IMR-90 (cell line): ENCODE results near the gene SLIT3. TPM values are rescaled to one million over a fixed set of nuclear protein-coding genes. Genes with fewer than 3 reads are reported as not detected.

Experiments used
- ATAC-seq: fragments of 200-7000 bp; cut with Tn5 transposase; 2 replicates; pipeline ENCODE4 v1.9.1; 2020; ENCODE audit warnings: low read depth, mild to moderate bottlenecking, moderate library complexity
- BruUV-seq: library from RNA; stranded (reverse); fragments of 400-500 nt; replicated peaks from 2 replicates; lab custom pipeline; 2021; lab: Mats Ljungman, UMichigan
- CTCF ChIA-PET: fragments of 300-600 bp; formaldehyde crosslinking; extraction: SDS; loops from one replicate; lab custom pipeline; 2021; ENCODE audit warnings: antibody characterized with exemption; lab: Yijun Ruan, JAX
- POLR2A ChIA-PET: fragments of 300-600 bp; sonication (Branson Sonifier 250); formaldehyde crosslinking; loops from one replicate; lab custom pipeline; 2022; ENCODE audit warnings: antibody characterized with exemption; ENCODE audit not compliant: unreplicated experiment; lab: Charles Lee
- DNase-seq: peaks from one replicate; pipeline ENCODE4 v3.0.0; 2013
- H2AFZ ChIP-seq: replicated peaks from 2 replicates; pipeline ENCODE3; 2013; ENCODE audit warnings: low read length, mild to moderate bottlenecking; ENCODE audit not compliant: poor library complexity
- H2AK5ac ChIP-seq: 2 replicates; pipeline ENCODE4 v1.6.1; 2013; ENCODE audit warnings: low read depth, low read length, inconsistent platforms
- H2AK9ac ChIP-seq: replicated peaks from 2 replicates; pipeline ENCODE3; 2013; ENCODE audit warnings: mild to moderate bottlenecking, low read depth, low read length, moderate library complexity; ENCODE audit not compliant: poor library complexity
- H2BK120ac ChIP-seq: 2 replicates; pipeline ENCODE4 v1.6.1; 2013; ENCODE audit warnings: low read depth, low read length, inconsistent platforms
- H2BK15ac ChIP-seq: 3 replicates; pipeline ENCODE4 v1.6.1; 2013; ENCODE audit warnings: low read depth, low read length, inconsistent platforms
- H2BK20ac ChIP-seq: 2 replicates; pipeline ENCODE4 v1.6.1; 2013; ENCODE audit warnings: low read depth, mild to moderate bottlenecking, inconsistent platforms, low read length, moderate library complexity
- H2BK5ac ChIP-seq: 2 replicates; pipeline ENCODE4 v1.6.1; 2013; ENCODE audit warnings: mild to moderate bottlenecking, low read depth, low read length, inconsistent platforms; ENCODE audit not compliant: poor library complexity, severe bottlenecking
- H3K14ac ChIP-seq: replicated peaks from 2 replicates; pipeline ENCODE4 v1.6.1; 2013; ENCODE audit warnings: low read depth, low read length, inconsistent platforms
- H3K18ac ChIP-seq: 2 replicates; pipeline ENCODE4 v1.6.1; 2013; ENCODE audit warnings: low read depth, low read length, control low read depth
- H3K23ac ChIP-seq: 2 replicates; pipeline ENCODE4 v1.6.1; 2013; ENCODE audit warnings: low read depth, low read length, inconsistent platforms
- H3K27ac ChIP-seq: 2 replicates; pipeline ENCODE4 v1.5.1; 2013; ENCODE audit warnings: mild to moderate bottlenecking, control low read depth, low read length; ENCODE audit not compliant: insufficient read depth
- H3K27me3 ChIP-seq: 2 replicates; pipeline ENCODE4 v1.6.1; 2013; ENCODE audit warnings: low read length; ENCODE audit not compliant: control insufficient read depth, insufficient read depth
- H3K36me3 ChIP-seq: 2 replicates; pipeline ENCODE4 v1.6.1; 2013; ENCODE audit warnings: low read length, mixed read lengths; ENCODE audit not compliant: control insufficient read depth, insufficient read depth
- H3K4ac ChIP-seq: 2 replicates; pipeline ENCODE4 v1.6.1; 2013; ENCODE audit warnings: low read depth, low read length, inconsistent platforms
- H3K4me1 ChIP-seq: 2 replicates; pipeline ENCODE4 v1.6.1; 2013; ENCODE audit warnings: low read length, mixed read lengths; ENCODE audit not compliant: control insufficient read depth, insufficient read depth
- H3K4me2 ChIP-seq: 2 replicates; pipeline ENCODE4 v1.6.1; 2013; ENCODE audit warnings: low read depth, mild to moderate bottlenecking, control low read depth, low read length, moderate library complexity
- H3K4me3 ChIP-seq: 2 replicates; pipeline ENCODE4 v1.5.1; 2013; ENCODE audit warnings: low read depth, mild to moderate bottlenecking, control low read depth, low read length, moderate library complexity; ENCODE audit not compliant: insufficient read depth
- H3K56ac ChIP-seq: 2 replicates; pipeline ENCODE4 v1.6.1; 2013; ENCODE audit warnings: low read length, inconsistent platforms; ENCODE audit not compliant: insufficient read depth; ENCODE audit errors: extremely low read depth
- H3K79me1 ChIP-seq, 2 experiments: 2 replicates each; pipeline ENCODE4 v1.6.1; 2013; ENCODE audit warnings: low read length in 2 of 2, inconsistent platforms in 1 of 2, low read depth in 1 of 2
- H3K9ac ChIP-seq: 2 replicates; pipeline ENCODE4 v1.6.1; 2013; ENCODE audit warnings: low read depth, low read length, control low read depth
- H3K9me1 ChIP-seq: 2 replicates; pipeline ENCODE4 v1.6.1; 2013; ENCODE audit warnings: low read length, inconsistent platforms; ENCODE audit not compliant: insufficient read depth
- H3K9me3 ChIP-seq: 2 replicates; pipeline ENCODE4 v1.6.1; 2013; ENCODE audit warnings: low read length; ENCODE audit not compliant: control insufficient read depth, insufficient read depth
- H4K20me1 ChIP-seq: 2 replicates; pipeline ENCODE4 v1.6.1; 2013; ENCODE audit warnings: low read length, inconsistent platforms; ENCODE audit not compliant: insufficient read depth
- H4K5ac ChIP-seq: 2 replicates; pipeline ENCODE4 v1.6.1; 2013; ENCODE audit warnings: mild to moderate bottlenecking, low read depth, low read length, control low read depth
- H4K8ac ChIP-seq, 2 experiments: 2 replicates each; pipeline ENCODE4 v1.6.1; 2013; ENCODE audit warnings: low read depth in 2 of 2, low read length in 2 of 2, control low read depth in 1 of 2, inconsistent platforms in 1 of 2
- H4K91ac ChIP-seq: 2 replicates; pipeline ENCODE4 v1.6.1; 2013; ENCODE audit warnings: low read depth, low read length, inconsistent platforms; ENCODE audit not compliant: insufficient read depth
- BHLHE40 ChIP-seq: fragments of 150-350 bp; IDR thresholded peaks from 2 replicates; pipeline ENCODE4 v1.6.1; 2016; ENCODE audit warnings: mild to moderate bottlenecking, low read depth, low read length
- CHD1 ChIP-seq: IDR thresholded peaks from 2 replicates; pipeline ENCODE4 v1.6.1; 2012; ENCODE audit warnings: low read depth, low read length, improper control_type of control experiment
- MAFK ChIP-seq: IDR thresholded peaks from 2 replicates; pipeline ENCODE4 v1.6.1; 2012; ENCODE audit warnings: low read depth, low read length, improper control_type of control experiment
- NFE2L2 ChIP-seq: fragments of 150-350 bp; IDR thresholded peaks from 2 replicates; pipeline ENCODE4 v1.6.1; 2016; ENCODE audit warnings: low read depth, mild to moderate bottlenecking, low read length
- POLR2A ChIP-seq: IDR thresholded peaks from 2 replicates; pipeline ENCODE4 v1.6.1; 2012; ENCODE audit warnings: mild to moderate bottlenecking, low read depth, low read length
- WGBS, 2 experiments: methylation state at CpG; one replicate each; pipeline versions ENCODE4 v1.1.5 to v1.1.7; 2013; ENCODE audit warnings: missing lambda C conversion rate in 2 of 2; ENCODE audit not compliant: insufficient read length in 1 of 2; ENCODE audit errors: extremely low coverage in 2 of 2; 5-methylcytosine and 5-hydroxymethylcytosine counted together
- dilution Hi-C: fragments of 300-500 bp; cut with HindIII; formaldehyde crosslinking; loops from one replicate; pipeline ENCODE4 v1.14.3; 2018; ENCODE audit warnings: low sequenced_read_pairs; ENCODE audit not compliant: unreplicated experiment
- in situ Hi-C: fragments of 300-500 bp; cut with MboI; formaldehyde crosslinking; loops from 3 replicates; pipeline ENCODE4 v1.14.3; 2019; ENCODE audit warnings: low sequenced_read_pairs, inconsistent platforms, mixed read lengths
- intact Hi-C: fragments of 100-400 bp; cut with micrococcal nuclease; formaldehyde crosslinking; loops from 2 replicates; pipeline ENCODE4 v1.10.0; 2022
- polyA plus RNA-seq, 3 experiments: library from polyadenylated mRNA; depleted of rRNA; stranded (reverse); fragments of >200 nt; gene quantifications; 2 replicates each; pipeline ENCODE4 v1.2.3, GENCODE V29; 2012; ENCODE audit warnings: low replicate concordance in 1 of 3
- total RNA-seq: library from RNA; depleted of rRNA; stranded (reverse); fragments of >200 nt; gene quantifications from 2 replicates; pipeline ENCODE4 v1.2.3, GENCODE V29; 2012
- TF ChIP-seq, protein P1 (sequence below): fragments of 150-350 bp; IDR thresholded peaks from 2 replicates; pipeline ENCODE4 v1.6.1; 2016; ENCODE audit warnings: low read depth, mild to moderate bottlenecking, low read length, moderate library complexity, borderline replicate concordance
- TF ChIP-seq, protein P2 (sequence below): fragments of 150-350 bp; IDR thresholded peaks from 2 replicates; pipeline ENCODE4 v1.6.1; 2017; ENCODE audit warnings: mild to moderate bottlenecking, antibody characterized with exemption, low read length, low read depth
- TF ChIP-seq, protein P3 (sequence below): conservative IDR thresholded peaks from 2 replicates; pipeline ENCODE4 v1.5.1; 2012; ENCODE audit warnings: mild to moderate bottlenecking, low read depth, low read length, improper control_type of control experiment

The SLIT3 gene
- total and polyA plus RNA-seq, 2 of the 4 experiments (the other 2 are of a cell fraction), result 0.18 to 0.50 TPM

DNA sequence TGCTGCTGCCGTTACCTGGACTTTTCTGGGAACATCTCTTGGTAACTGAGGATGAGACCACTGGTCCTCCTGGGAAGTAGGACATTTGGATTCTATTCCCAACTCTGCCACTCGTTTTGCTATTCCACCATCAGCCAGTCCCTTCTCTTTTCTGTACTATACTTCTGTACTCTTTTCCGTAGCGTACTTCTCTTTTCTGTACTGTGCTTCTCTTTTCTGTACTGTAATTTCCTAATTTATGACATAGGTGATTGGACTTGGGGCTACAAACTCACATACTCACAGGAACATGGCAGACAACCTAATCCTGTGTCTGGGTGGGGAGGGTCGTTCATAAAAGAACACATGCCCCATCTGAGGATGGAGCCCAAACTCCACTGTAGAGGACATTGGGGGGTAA lies 386.4 kb downstream of the SLIT3 start:
- no peak overlapping the region for H4K91ac ChIP-seq
- H2AK9ac ChIP-seq, result no peak overlapping the region
- H4K20me1 ChIP-seq, result no peaks in the 10 kb centered on the region
- H2AFZ ChIP-seq, result no peak overlapping the region
- H3K27me3 ChIP-seq, result no peaks in the 10 kb centered on the region
- intact Hi-C loops, result no loop called here
- no peak overlapping the region for H3K4ac ChIP-seq
- WGBS, 2 experiments, result no CpG with 5 or more reads among the region's 5 CpGs
- no peaks in the 10 kb centered on the region for H3K36me3 ChIP-seq
- H3K14ac ChIP-seq, result no peak overlapping the region
- no peaks in the 10 kb centered on the region for H3K9me3 ChIP-seq
- dilution Hi-C loops, result no loop called here
- ChIA-PET CTCF (no interaction called here), POLR2A (no interaction called here)
- no peak overlapping the region for H2BK120ac ChIP-seq
- H3K4me2 ChIP-seq, result no peak overlapping the region
- H4K5ac ChIP-seq, result no peak overlapping the region
- no peak overlapping the region for H3K4me3 ChIP-seq
- no peak overlapping the region for H3K18ac ChIP-seq
- no peak overlapping the region for H3K56ac ChIP-seq
- ATAC-seq (no peak), DNase-seq (no peak)
- BruUV-seq, result no TSS peak
- H3K27ac ChIP-seq, result no peak overlapping the region
- no peak for TF ChIP-seq MAFK
- TF ChIP-seq, protein P1, sequence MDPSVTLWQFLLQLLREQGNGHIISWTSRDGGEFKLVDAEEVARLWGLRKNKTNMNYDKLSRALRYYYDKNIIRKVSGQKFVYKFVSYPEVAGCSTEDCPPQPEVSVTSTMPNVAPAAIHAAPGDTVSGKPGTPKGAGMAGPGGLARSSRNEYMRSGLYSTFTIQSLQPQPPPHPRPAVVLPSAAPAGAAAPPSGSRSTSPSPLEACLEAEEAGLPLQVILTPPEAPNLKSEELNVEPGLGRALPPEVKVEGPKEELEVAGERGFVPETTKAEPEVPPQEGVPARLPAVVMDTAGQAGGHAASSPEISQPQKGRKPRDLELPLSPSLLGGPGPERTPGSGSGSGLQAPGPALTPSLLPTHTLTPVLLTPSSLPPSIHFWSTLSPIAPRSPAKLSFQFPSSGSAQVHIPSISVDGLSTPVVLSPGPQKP, result no peak
- no peak for TF ChIP-seq POLR2A
- TF ChIP-seq, protein P2, sequence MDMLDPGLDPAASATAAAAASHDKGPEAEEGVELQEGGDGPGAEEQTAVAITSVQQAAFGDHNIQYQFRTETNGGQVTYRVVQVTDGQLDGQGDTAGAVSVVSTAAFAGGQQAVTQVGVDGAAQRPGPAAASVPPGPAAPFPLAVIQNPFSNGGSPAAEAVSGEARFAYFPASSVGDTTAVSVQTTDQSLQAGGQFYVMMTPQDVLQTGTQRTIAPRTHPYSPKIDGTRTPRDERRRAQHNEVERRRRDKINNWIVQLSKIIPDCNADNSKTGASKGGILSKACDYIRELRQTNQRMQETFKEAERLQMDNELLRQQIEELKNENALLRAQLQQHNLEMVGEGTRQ, result no peak
- no peak for TF ChIP-seq NFE2L2
- no peak for TF ChIP-seq CHD1
- TF ChIP-seq BHLHE40, result no peak
- TF ChIP-seq, protein P3, sequence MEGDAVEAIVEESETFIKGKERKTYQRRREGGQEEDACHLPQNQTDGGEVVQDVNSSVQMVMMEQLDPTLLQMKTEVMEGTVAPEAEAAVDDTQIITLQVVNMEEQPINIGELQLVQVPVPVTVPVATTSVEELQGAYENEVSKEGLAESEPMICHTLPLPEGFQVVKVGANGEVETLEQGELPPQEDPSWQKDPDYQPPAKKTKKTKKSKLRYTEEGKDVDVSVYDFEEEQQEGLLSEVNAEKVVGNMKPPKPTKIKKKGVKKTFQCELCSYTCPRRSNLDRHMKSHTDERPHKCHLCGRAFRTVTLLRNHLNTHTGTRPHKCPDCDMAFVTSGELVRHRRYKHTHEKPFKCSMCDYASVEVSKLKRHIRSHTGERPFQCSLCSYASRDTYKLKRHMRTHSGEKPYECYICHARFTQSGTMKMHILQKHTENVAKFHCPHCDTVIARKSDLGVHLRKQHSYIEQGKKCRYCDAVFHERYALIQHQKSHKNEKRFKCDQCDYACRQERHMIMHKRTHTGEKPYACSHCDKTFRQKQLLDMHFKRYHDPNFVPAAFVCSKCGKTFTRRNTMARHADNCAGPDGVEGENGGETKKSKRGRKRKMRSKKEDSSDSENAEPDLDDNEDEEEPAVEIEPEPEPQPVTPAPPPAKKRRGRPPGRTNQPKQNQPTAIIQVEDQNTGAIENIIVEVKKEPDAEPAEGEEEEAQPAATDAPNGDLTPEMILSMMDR, result no peak
- in situ Hi-C loops, result no loop called here
- no peaks in the 10 kb centered on the region for H3K4me1 ChIP-seq
- no peak overlapping the region for H4K8ac ChIP-seq
- H2AK5ac ChIP-seq, result no peak overlapping the region
- H3K23ac ChIP-seq, result no peak overlapping the region
- H2BK15ac ChIP-seq, result no peak overlapping the region
- H3K9ac ChIP-seq, result no peak overlapping the region
- H3K79me1 ChIP-seq, result no peaks in the 10 kb centered on the region
- no peak overlapping the region for H2BK20ac ChIP-seq
- no peaks in the 10 kb centered on the region for H3K9me1 ChIP-seq
- H2BK5ac ChIP-seq, result no peak overlapping the region
